Astrocyte of the spinal cord (primary cell): Measurements from ENCODE around the gene ZGPAT.

ENCODE experiments used
- DNase-seq: peaks from one replicate; pipeline ENCODE4 v3.0.0; 2011; ENCODE audit warnings: low read depth, low spot score
- H3K4me3 ChIP-seq: 2 replicates; pipeline ENCODE4 v1.5.1; 2011; ENCODE audit warnings: low read depth, mild to moderate bottlenecking, low read length, moderate library complexity
- CTCF ChIP-seq: IDR thresholded peaks from 2 replicates; pipeline ENCODE4 v1.5.1; 2012; ENCODE audit warnings: low read depth, mild to moderate bottlenecking, low read length, inconsistent platforms
- in situ Hi-C: cut with HindIII; loops from 2 replicates; pipeline ENCODE4 v1.10.0; 2017; ENCODE audit warnings: low sequenced_read_pairs

ZGPAT gene

GRCh38 chr20:63758152-63758551, 50.3 kb downstream of the ZGPAT start:
- no peak for DNase-seq
- TF ChIP-seq CTCF = no peak
- H3K4me3 ChIP-seq = no peak overlapping the region
- in situ Hi-C loops = no loop called here

- no peak overlapping the region for H3K4me3 ChIP-seq
- in situ Hi-C loops = no loop called here
- DNase-seq = no peak
- no peak for TF ChIP-seq CTCF
These were observed 51.6 kb downstream of the ZGPAT start for GRCh38 chr20:63759377-63759901.

- TF ChIP-seq CTCF = no peak
- DNase-seq = no peak
- H3K4me3 ChIP-seq = no peak overlapping the region
- in situ Hi-C loops = no loop called here
These were observed 57.4 kb downstream of the ZGPAT start for GRCh38 chr20:63765082-63765873.

- no peak for DNase-seq
- no peak for TF ChIP-seq CTCF
- H3K4me3 ChIP-seq = no peak overlapping the region
- in situ Hi-C loops = no loop called here
These were observed 58.1 kb downstream of the ZGPAT start for GRCh38 chr20:63765902-63766301.

GRCh38 chr20:63766695-63767426, 59.0 kb downstream of the ZGPAT start:
- no peak for TF ChIP-seq CTCF
- in situ Hi-C loops = no loop called here
- DNase-seq = no peak
- no peak overlapping the region for H3K4me3 ChIP-seq

- H3K4me3 ChIP-seq = no peak overlapping the region
- no peak for TF ChIP-seq CTCF
- in situ Hi-C loops = no loop called here
These were observed 59.6 kb downstream of the ZGPAT start for GRCh38 chr20:63767456-63767855.

More at GRCh38 chr20:63767456-63767855, 59.6 kb downstream of the ZGPAT start:
- DNase-seq = no peak
